H9 (cell line): Measurements from ENCODE around the gene TENM3. TPM values are rescaled to one million over a fixed set of nuclear protein-coding genes. Genes with fewer than 3 reads are reported as not detected.
A peak's percentile ranks its signal among the peaks of the same experiment; 100 is the strongest.

Source experiments
- DNase-seq: peaks from one replicate; pipeline ENCODE4 v3.0.0-alpha.2; 2017
- H2AFZ ChIP-seq: one replicate; pipeline ENCODE4 v1.6.1; 2013; ENCODE audit warnings: mild to moderate bottlenecking, low read length, control low read depth, moderate library complexity
- H2AK5ac ChIP-seq: 2 replicates; pipeline ENCODE4 v1.6.1; 2013; ENCODE audit warnings: low read length, control low read depth, mixed read lengths; ENCODE audit not compliant: insufficient read length
- H2BK120ac ChIP-seq: one replicate; pipeline ENCODE4 v1.6.1; 2013; ENCODE audit warnings: low read depth, mild to moderate bottlenecking, low read length, control low read depth, inconsistent platforms; ENCODE audit not compliant: poor library complexity, severe bottlenecking
- H2BK12ac ChIP-seq: 2 replicates; pipeline ENCODE4 v1.6.1; 2013; ENCODE audit warnings: low read length, control low read depth, mixed read lengths, low read depth; ENCODE audit not compliant: insufficient read length
- H2BK15ac ChIP-seq: 2 replicates; pipeline ENCODE4 v1.6.1; 2013; ENCODE audit warnings: low read depth, low read length, control low read depth
- H2BK20ac ChIP-seq: one replicate; pipeline ENCODE4 v1.6.1; 2013; ENCODE audit warnings: low read depth, mild to moderate bottlenecking, low read length, control low read depth, inconsistent platforms; ENCODE audit not compliant: poor library complexity, severe bottlenecking
- H2BK5ac ChIP-seq: 2 replicates; pipeline ENCODE4 v1.6.1; 2013; ENCODE audit warnings: low read length, control low read depth, mixed read lengths; ENCODE audit not compliant: insufficient read length
- H3K14ac ChIP-seq: 2 replicates; pipeline ENCODE4 v1.6.1; 2013; ENCODE audit warnings: low read length, control low read depth; ENCODE audit not compliant: insufficient read depth
- H3K18ac ChIP-seq: 2 replicates; pipeline ENCODE4 v1.6.1; 2013; ENCODE audit warnings: low read depth, mild to moderate bottlenecking, mixed read lengths, low read length, control low read depth; ENCODE audit not compliant: insufficient read length
- H3K23ac ChIP-seq: 2 replicates; pipeline ENCODE4 v1.6.1; 2013; ENCODE audit warnings: low read length, control low read depth, mixed read lengths, low read depth; ENCODE audit not compliant: insufficient read length
- H3K23me2 ChIP-seq: 2 replicates; pipeline ENCODE4 v1.6.1; 2013; ENCODE audit warnings: low read depth, mild to moderate bottlenecking, mixed read lengths, low read length, control low read depth; ENCODE audit not compliant: insufficient read length, poor library complexity, severe bottlenecking
- H3K27ac ChIP-seq: 2 replicates; pipeline ENCODE4 v1.5.1; 2013; ENCODE audit warnings: low read length, control low read depth, mixed read lengths, low read depth; ENCODE audit not compliant: insufficient read length
- H3K27me3 ChIP-seq: 2 replicates; pipeline ENCODE4 v1.6.1; 2013; ENCODE audit warnings: low read length, control low read depth, inconsistent platforms; ENCODE audit not compliant: insufficient read depth
- H3K4ac ChIP-seq: 2 replicates; pipeline ENCODE4 v1.6.1; 2013; ENCODE audit warnings: low read depth, mild to moderate bottlenecking, control low read depth, inconsistent platforms, low read length, moderate library complexity
- H3K4me1 ChIP-seq: 2 replicates; pipeline ENCODE4 v1.6.1; 2013; ENCODE audit warnings: low read length, control low read depth, inconsistent platforms; ENCODE audit not compliant: insufficient read depth
- H3K4me2 ChIP-seq: 2 replicates; pipeline ENCODE4 v1.6.1; 2013; ENCODE audit warnings: low read length, control low read depth, mixed read lengths; ENCODE audit not compliant: insufficient read length, insufficient read depth
- H3K56ac ChIP-seq: 2 replicates; pipeline ENCODE4 v1.6.1; 2013; ENCODE audit warnings: low read depth, mild to moderate bottlenecking, mixed read lengths, low read length, control low read depth; ENCODE audit not compliant: insufficient read length
- H3K79me1 ChIP-seq: 2 replicates; pipeline ENCODE4 v1.6.1; 2013; ENCODE audit warnings: low read depth, mild to moderate bottlenecking, moderate library complexity, low read length, control low read depth, inconsistent platforms; ENCODE audit not compliant: insufficient read depth, poor library complexity, severe bottlenecking
- H3K79me2 ChIP-seq: 2 replicates; pipeline ENCODE4 v1.6.1; 2013; ENCODE audit warnings: low read length, control low read depth, inconsistent platforms; ENCODE audit not compliant: insufficient read depth
- H3K9ac ChIP-seq: 2 replicates; pipeline ENCODE4 v1.6.1; 2013; ENCODE audit warnings: low read length, control low read depth, mixed read lengths; ENCODE audit not compliant: insufficient read length; ENCODE audit errors: extremely low read depth
- H3K9me3 ChIP-seq: one replicate; pipeline ENCODE4 v1.6.1; 2013; ENCODE audit warnings: low read depth, low read length, inconsistent platforms; ENCODE audit not compliant: control insufficient read depth
- H3T11ph ChIP-seq: one replicate; pipeline ENCODE4 v1.6.1; 2013; ENCODE audit warnings: mild to moderate bottlenecking, low read length, control low read depth, inconsistent platforms
- H4K20me1 ChIP-seq: one replicate; pipeline ENCODE4 v1.6.1; 2013; ENCODE audit not compliant: control insufficient read depth, insufficient read length, insufficient read depth
- H4K5ac ChIP-seq: 2 replicates; pipeline ENCODE4 v1.6.1; 2013; ENCODE audit warnings: low read depth, mild to moderate bottlenecking, mixed read lengths, low read length, control low read depth; ENCODE audit not compliant: insufficient read length
- H4K8ac ChIP-seq: replicated peaks from 2 replicates; pipeline ENCODE4 v1.6.1; 2013; ENCODE audit warnings: low read length, control low read depth, mixed read lengths, low read depth; ENCODE audit not compliant: insufficient read length
- H4K91ac ChIP-seq: 2 replicates; pipeline ENCODE4 v1.6.1; 2013; ENCODE audit warnings: low read depth, mild to moderate bottlenecking, moderate library complexity, mixed read lengths, low read length, control low read depth; ENCODE audit not compliant: insufficient read length
- H3K27ac Mint-ChIP-seq, 3 experiments: 2 replicates in 2 of 3; 3 replicates in 1 of 3; pipeline ENCODE4 v1.8.0; 2020 to 2021; ENCODE audit warnings: mixed read lengths in 3 of 3, mild to moderate bottlenecking in 1 of 3, moderate library complexity in 1 of 3
- H3K27me3 Mint-ChIP-seq: 2 replicates; pipeline ENCODE4 v1.8.0; 2021; ENCODE audit warnings: low read depth, mild to moderate bottlenecking, moderate library complexity, mixed read lengths
- H3K36me3 Mint-ChIP-seq, 3 experiments: 2 replicates in 2 of 3; 3 replicates in 1 of 3; pipeline ENCODE4 v1.8.0; 2020 to 2021; ENCODE audit warnings: low read depth in 3 of 3, mixed read lengths in 3 of 3; ENCODE audit not compliant: insufficient read depth in 1 of 3
- H3K4me1 Mint-ChIP-seq, 2 experiments: 2 replicates each; pipeline ENCODE4 v1.8.0; 2020; ENCODE audit warnings: mixed read lengths in 2 of 2
- H3K4me3 Mint-ChIP-seq, 2 experiments: 2 replicates in 1 of 2; 3 replicates in 1 of 2; pipeline ENCODE4 v1.8.0; 2020 to 2021; ENCODE audit warnings: mild to moderate bottlenecking in 2 of 2, mixed read lengths in 2 of 2, moderate library complexity in 1 of 2
- H3K9me3 Mint-ChIP-seq, 2 experiments: 2 replicates in 1 of 2; 3 replicates in 1 of 2; pipeline ENCODE4 v1.8.0; 2020; ENCODE audit warnings: mild to moderate bottlenecking in 2 of 2, mixed read lengths in 2 of 2, moderate library complexity in 1 of 2
- CTCF ChIP-seq: fragments of 200-600 bp; sonication (generic); conservative IDR thresholded peaks from 3 replicates; pipeline ENCODE4 v1.8.0; 2021; ENCODE audit warnings: antibody characterized with exemption, mild to moderate bottlenecking
- WGBS: extraction: QIAGEN DNeasy Blood & Tissue Kit; methylation state at CpG from one replicate; pipeline ENCODE4 v1.1.7; 2013; ENCODE audit warnings: missing lambda C conversion rate, low lambda C conversion rate, mixed read lengths; ENCODE audit not compliant: insufficient read length; ENCODE audit errors: extremely low coverage; 5-methylcytosine and 5-hydroxymethylcytosine counted together
- total RNA-seq: library from RNA; stranded (reverse); gene quantifications from 2 replicates; pipeline ENCODE4 v1.2.1, GENCODE V29; 2021

The TENM3 gene
- total RNA-seq, 1 experiment from 2014 or later, result 49.6 TPM

GRCh38 chr4:182806259-182807252 lies 563.4 kb downstream of the TENM3 start:
- H3K9me3 ChIP-seq, result no peaks in the 10 kb centered on the region
- H3K23ac ChIP-seq, result no peak overlapping the region
- peaks cover 11% of the 10 kb centered on the region for H3K23me2 ChIP-seq
- peak overlapping the region in 2 of 3 experiments; percentile 85 to 98; a peak in 3 of 7 replicates for H3K27ac Mint-ChIP-seq
- H2BK5ac ChIP-seq, result no peak overlapping the region
- no peak overlapping the region for H2BK12ac ChIP-seq
- H3K4me3 Mint-ChIP-seq, result peak overlapping the region; percentile 89 to 91
- no peak overlapping the region for H2BK20ac ChIP-seq
- peak; percentile 85 for DNase-seq
- peaks cover 4 to 11% of the 10 kb centered on the region in 2 experiments; a peak in 4 of 5 replicates for H3K9me3 Mint-ChIP-seq
- no peak overlapping the region for H2AFZ ChIP-seq
- H3T11ph ChIP-seq, result no peak overlapping the region
- no peak overlapping the region for H3K56ac ChIP-seq
- no peak overlapping the region for H4K8ac ChIP-seq
- peaks cover 0 to 9% (median 9%) of the 10 kb centered on the region in 3 experiments; a peak in 6 of 7 replicates for H3K36me3 Mint-ChIP-seq
- peak; percentile 99 for TF ChIP-seq CTCF
- no peak overlapping the region; the same call in 1 of the 2 replicates for H3K14ac ChIP-seq
- no peaks in the 10 kb centered on the region for H3K79me2 ChIP-seq
- H4K5ac ChIP-seq, result no peak overlapping the region
- H3K4me1 Mint-ChIP-seq, result peaks cover 24 to 27% of the 10 kb centered on the region in 2 experiments
- no peak overlapping the region for H3K18ac ChIP-seq
- no peaks in the 10 kb centered on the region for H3K27me3 ChIP-seq
- no peaks in the 10 kb centered on the region for H3K4me1 ChIP-seq
- peaks cover 15% of the 10 kb centered on the region for H3K27me3 Mint-ChIP-seq
- no peak overlapping the region for H4K91ac ChIP-seq
- peak overlapping the region; percentile 87 for H3K4me2 ChIP-seq
- no peak overlapping the region for H2BK15ac ChIP-seq
- H3K9ac ChIP-seq, result peak overlapping the region; percentile 25
- H2BK120ac ChIP-seq, result no peak overlapping the region
- H3K79me1 ChIP-seq, result no peaks in the 10 kb centered on the region
- no peak overlapping the region for H2AK5ac ChIP-seq
- no peak overlapping the region for H3K27ac ChIP-seq
- H4K20me1 ChIP-seq, result no peaks in the 10 kb centered on the region
- no peak overlapping the region for H3K4ac ChIP-seq
- WGBS, result no CpG with 5 or more reads among the region's 68 CpGs
